ENCODE data around the gene NNT. TPM values are rescaled to one million over a fixed set of nuclear protein-coding genes. Genes with fewer than 3 reads are reported as not detected.
A peak's percentile ranks its signal among the peaks of the same experiment; 100 is the strongest.

The NNT gene
- total and polyA plus RNA-seq, 3 experiments from 2014 or later = 43.5 to 87.3 (median 79.7) TPM

DNA sequence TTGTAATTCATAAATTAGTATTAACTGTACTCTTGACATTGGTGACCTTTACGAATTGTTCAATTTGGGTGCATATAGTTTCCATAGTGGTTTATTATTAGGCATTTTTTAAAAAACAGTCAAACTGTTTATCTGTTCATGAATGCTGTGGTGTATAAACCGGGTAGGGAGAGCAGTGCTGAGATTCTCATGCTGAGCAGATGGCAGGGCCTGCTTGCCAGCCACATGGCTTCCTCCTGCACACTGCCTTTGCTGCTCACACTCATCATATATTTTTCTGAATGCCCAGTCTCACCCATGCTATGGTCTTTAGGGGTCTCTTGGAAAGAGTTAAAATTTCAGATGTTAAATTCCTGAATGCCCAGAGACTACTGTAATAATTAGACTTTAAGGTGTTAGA, 40.8 kb downstream of the NNT start:
- H3K4me1 ChIP-seq (ENCODE audit: insufficient read depth, low read length) = no peaks in the 10 kb centered on the region
- no peaks in the 10 kb centered on the region for H3K9me3 ChIP-seq (ENCODE audit: low read length)
- peak overlapping the region in 4 of 8 donors; percentile 3 to 41 (median 8) for H3K27ac Mint-ChIP-seq
- no peak for DNase-seq
- peaks cover 4 to 73% (median 21%) of the 10 kb centered on the region in 3 donors for H3K36me3 Mint-ChIP-seq
- H3K27me3 ChIP-seq (ENCODE audit: insufficient read depth, low read length, poor library complexity, severe bottlenecking) = no peaks in the 10 kb centered on the region
- peaks cover 5% of the 10 kb centered on the region for H3K36me3 ChIP-seq (ENCODE audit: insufficient read depth, low read length)
- H3K27me3 Mint-ChIP-seq = no peaks in the 10 kb centered on the region
- peaks cover 13 to 36% (median 25%) of the 10 kb centered on the region in 3 donors for H3K4me1 Mint-ChIP-seq
- H3K27ac ChIP-seq (ENCODE audit: low read depth, low read length) = no peak overlapping the region
- ChIA-PET POLR2A (no interaction called here), CTCF (no interaction called here)
- no peak overlapping the region for H3K4me3 Mint-ChIP-seq
- H3K9me3 Mint-ChIP-seq = no peaks in the 10 kb centered on the region
- H3K4me3 ChIP-seq (ENCODE audit: low read length) = no peak overlapping the region

DNA sequence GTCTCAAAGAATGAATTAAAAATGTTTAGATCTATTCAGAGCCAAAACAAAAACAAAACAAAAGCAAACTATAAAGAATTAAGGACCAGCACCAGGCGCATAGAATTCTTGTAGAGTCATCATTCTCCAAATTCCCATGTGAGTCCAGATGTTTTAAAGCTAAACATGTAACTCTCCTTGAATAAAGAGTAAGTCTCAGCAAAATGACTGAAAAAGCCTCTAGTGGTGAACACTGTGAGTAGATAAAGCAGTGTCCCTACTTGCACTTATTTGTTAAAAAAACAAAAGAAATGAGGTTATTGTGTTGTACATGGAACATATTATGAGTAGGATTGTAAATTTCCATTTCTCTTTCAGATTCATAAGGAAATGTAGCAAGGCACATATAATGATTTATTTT, 44.0 kb downstream of the NNT start:
- H3K27ac Mint-ChIP-seq = peak overlapping the region in 1 of 8 donors; percentile 29
- peaks cover 0 to 81% (median 20%) of the 10 kb centered on the region in 3 donors for H3K36me3 Mint-ChIP-seq
- H3K4me1 ChIP-seq (ENCODE audit: insufficient read depth, low read length) = no peaks in the 10 kb centered on the region
- no peaks in the 10 kb centered on the region for H3K9me3 Mint-ChIP-seq
- H3K27me3 ChIP-seq (ENCODE audit: insufficient read depth, low read length, poor library complexity, severe bottlenecking) = no peaks in the 10 kb centered on the region
- peaks cover 0 to 1% of the 10 kb centered on the region in 2 donors for H3K27me3 Mint-ChIP-seq
- no peaks in the 10 kb centered on the region for H3K9me3 ChIP-seq (ENCODE audit: low read length)
- ChIA-PET POLR2A (no interaction called here), CTCF (no interaction called here)
- no peak overlapping the region for H3K27ac ChIP-seq (ENCODE audit: low read depth, low read length)
- H3K4me3 Mint-ChIP-seq = no peak overlapping the region
- H3K36me3 ChIP-seq (ENCODE audit: insufficient read depth, low read length) = peaks cover 21% of the 10 kb centered on the region
- DNase-seq = no peak
- no peak overlapping the region for H3K4me3 ChIP-seq (ENCODE audit: low read length)
- peaks cover 6 to 16% (median 11%) of the 10 kb centered on the region in 3 donors for H3K4me1 Mint-ChIP-seq

DNA sequence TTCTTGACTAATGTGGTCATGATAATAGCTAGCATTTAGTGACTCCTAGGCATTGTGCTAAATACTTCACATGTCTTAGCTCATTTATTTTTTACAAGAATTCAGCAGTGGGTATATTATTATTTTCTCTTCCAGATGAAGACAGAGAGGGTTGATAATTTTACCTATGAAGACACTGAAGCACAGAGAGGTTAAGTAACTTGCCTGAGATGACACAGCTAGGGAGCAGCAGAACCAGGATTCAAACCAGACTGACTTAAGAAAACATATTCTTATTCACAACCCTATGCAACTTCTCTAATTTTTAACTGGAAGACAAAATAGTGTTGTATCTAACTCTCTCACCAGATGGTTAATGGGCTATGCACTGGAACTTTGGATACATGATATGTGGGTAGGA, 44.8 kb downstream of the NNT start:
- no peaks in the 10 kb centered on the region for H3K9me3 Mint-ChIP-seq
- peak overlapping the region in 2 of 8 donors; percentile 43 to 60 for H3K27ac Mint-ChIP-seq
- peaks cover 22% of the 10 kb centered on the region for H3K36me3 ChIP-seq (ENCODE audit: insufficient read depth, low read length)
- peaks cover 0 to 81% (median 21%) of the 10 kb centered on the region in 3 donors for H3K36me3 Mint-ChIP-seq
- CTCF ChIA-PET = no interaction called here
- no peak for DNase-seq
- H3K4me3 ChIP-seq (ENCODE audit: low read length) = no peak overlapping the region
- no peak overlapping the region for H3K27ac ChIP-seq (ENCODE audit: low read depth, low read length)
- peaks cover 3 to 11% (median 5%) of the 10 kb centered on the region in 3 donors for H3K4me1 Mint-ChIP-seq
- peaks cover 0 to 1% of the 10 kb centered on the region in 2 donors for H3K27me3 Mint-ChIP-seq
- no peaks in the 10 kb centered on the region for H3K27me3 ChIP-seq (ENCODE audit: insufficient read depth, low read length, poor library complexity, severe bottlenecking)
- H3K9me3 ChIP-seq (ENCODE audit: low read length) = no peaks in the 10 kb centered on the region
- H3K4me1 ChIP-seq (ENCODE audit: insufficient read depth, low read length) = no peaks in the 10 kb centered on the region
- H3K4me3 Mint-ChIP-seq = no peak overlapping the region
- POLR2A ChIA-PET = no interaction called here

DNA sequence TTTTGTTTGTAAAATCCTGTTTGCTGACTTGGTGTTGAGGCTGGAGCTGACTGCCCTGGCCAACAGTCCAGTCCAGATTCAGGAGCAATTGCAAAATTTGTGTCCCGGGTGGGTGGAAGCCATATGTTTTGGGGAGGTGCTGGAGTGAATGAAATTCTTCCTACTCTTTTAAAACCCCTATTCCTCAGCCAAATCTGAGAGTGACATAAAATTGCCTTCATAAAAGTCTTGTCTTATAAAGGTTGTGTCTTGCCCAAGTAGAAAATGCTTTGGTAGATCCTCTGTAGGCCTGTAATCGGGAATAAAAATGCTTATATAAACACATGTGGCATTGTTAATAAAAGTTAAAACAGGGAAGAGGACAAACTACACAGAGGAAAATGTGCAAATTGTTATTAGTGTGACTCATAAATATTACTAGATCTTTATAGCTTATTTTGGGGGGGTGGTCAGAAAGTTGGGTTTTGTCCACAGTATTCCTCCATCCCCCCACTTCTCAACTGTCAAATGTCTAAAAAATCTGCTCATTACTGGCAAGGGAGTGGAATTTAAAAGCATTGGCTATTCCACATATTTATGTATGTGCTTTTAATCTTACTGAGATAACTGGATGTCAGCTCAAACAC, 45.6 kb downstream of the NNT start:
- Mint-ChIP-seq H3K4me1 (peaks cover 0 to 4% (median under 1%) of the 10 kb centered on the region in 3 donors), H3K4me3 (no peak overlapping the region), H3K36me3 (peaks cover 0 to 81% (median 22%) of the 10 kb centered on the region in 3 donors), H3K9me3 (no peaks in the 10 kb centered on the region), H3K27ac (peak overlapping the region in 3 of 8 donors; percentile 48 to 77 (median 61)), H3K27me3 (peaks cover 0 to 1% of the 10 kb centered on the region in 2 donors)
- H3K27ac ChIP-seq (ENCODE audit: low read depth, low read length) = no peak overlapping the region
- H3K9me3 ChIP-seq (ENCODE audit: low read length) = no peaks in the 10 kb centered on the region
- no peaks in the 10 kb centered on the region for H3K4me1 ChIP-seq (ENCODE audit: insufficient read depth, low read length)
- H3K27me3 ChIP-seq (ENCODE audit: insufficient read depth, low read length, poor library complexity, severe bottlenecking) = no peaks in the 10 kb centered on the region
- CTCF ChIA-PET = no interaction called here
- POLR2A ChIA-PET = no interaction called here
- DNase-seq = no peak
- peaks cover 22% of the 10 kb centered on the region for H3K36me3 ChIP-seq (ENCODE audit: insufficient read depth, low read length)
- H3K4me3 ChIP-seq (ENCODE audit: low read length) = no peak overlapping the region

DNA sequence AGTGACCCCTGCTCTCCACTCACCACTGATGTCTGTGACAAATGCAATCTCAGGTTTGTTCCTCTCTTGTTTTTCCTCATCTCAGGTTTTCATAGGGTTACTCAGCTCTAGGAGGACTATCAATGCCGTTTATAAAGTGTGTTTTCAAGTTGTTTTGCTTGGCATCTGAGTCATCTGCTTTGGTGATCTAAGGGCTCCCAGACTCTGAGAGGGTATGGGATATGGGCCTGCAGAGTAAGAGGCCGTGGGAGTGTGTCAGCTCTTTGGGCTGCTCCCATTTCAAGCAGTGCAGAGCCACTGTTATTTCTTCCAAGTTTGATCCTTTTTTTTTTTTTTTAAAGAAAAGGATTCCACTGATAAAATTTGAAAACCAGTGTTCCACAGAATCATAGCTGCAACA, 46.3 kb downstream of the NNT start:
- H3K27me3 Mint-ChIP-seq = peaks cover 0 to 1% of the 10 kb centered on the region in 2 donors
- Histone ChIP-seq H3K36me3 (ENCODE audit: insufficient read depth, low read length) (peaks cover 22% of the 10 kb centered on the region), H3K4me3 (ENCODE audit: low read length) (no peak overlapping the region), H3K4me1 (ENCODE audit: insufficient read depth, low read length) (no peaks in the 10 kb centered on the region), H3K27me3 (ENCODE audit: insufficient read depth, low read length, poor library complexity, severe bottlenecking) (no peaks in the 10 kb centered on the region), H3K9me3 (ENCODE audit: low read length) (no peaks in the 10 kb centered on the region), H3K27ac (ENCODE audit: low read depth, low read length) (no peak overlapping the region)
- CTCF ChIA-PET = no interaction called here
- no peak overlapping the region for H3K4me3 Mint-ChIP-seq
- POLR2A ChIA-PET = no interaction called here
- H3K4me1 Mint-ChIP-seq = no peaks in the 10 kb centered on the region
- H3K36me3 Mint-ChIP-seq = peaks cover 3 to 79% (median 23%) of the 10 kb centered on the region in 3 donors
- DNase-seq = no peak
- H3K9me3 Mint-ChIP-seq = no peaks in the 10 kb centered on the region
- peak overlapping the region in 4 of 8 donors; percentile 33 to 77 (median 45) for H3K27ac Mint-ChIP-seq

DNA sequence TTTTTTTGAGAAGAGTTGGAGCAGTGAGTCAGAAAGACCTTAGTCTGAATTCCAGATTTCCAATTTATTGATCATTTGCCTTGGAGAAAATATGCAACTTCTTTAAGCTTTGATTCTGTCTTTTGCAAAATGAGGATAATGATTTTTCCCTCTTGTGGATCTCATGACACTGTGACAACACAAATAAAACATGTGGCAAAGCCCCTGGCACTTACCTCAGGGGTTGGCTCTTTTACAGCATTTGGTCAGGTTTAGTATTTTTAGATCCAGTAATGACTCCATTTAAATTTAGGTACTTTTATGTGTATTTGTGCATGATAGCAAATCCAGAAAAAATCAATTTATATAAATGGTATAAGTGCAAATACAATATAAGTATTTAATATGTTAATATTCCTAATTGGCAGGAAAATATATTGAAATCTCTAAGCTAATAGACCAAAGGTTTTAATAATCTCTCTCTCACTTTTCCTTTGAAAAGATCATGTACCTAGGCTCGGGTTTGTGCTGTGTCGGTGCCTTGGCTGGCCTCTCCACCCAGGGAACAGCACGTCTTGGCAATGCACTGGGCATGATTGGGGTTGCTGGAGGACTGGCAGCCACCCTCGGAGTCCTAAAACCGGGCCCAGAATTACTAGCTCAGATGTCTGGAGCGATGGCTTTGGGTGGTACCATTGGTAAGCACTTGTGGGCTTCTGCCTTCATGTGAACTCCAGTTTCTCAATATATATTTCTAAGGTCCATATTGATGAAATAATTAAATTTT, 49.7 kb downstream of the NNT start:
- Histone ChIP-seq H3K4me1 (ENCODE audit: insufficient read depth, low read length) (no peaks in the 10 kb centered on the region), H3K9me3 (ENCODE audit: low read length) (no peaks in the 10 kb centered on the region), H3K4me3 (ENCODE audit: low read length) (no peak overlapping the region), H3K27ac (ENCODE audit: low read depth, low read length) (no peak overlapping the region), H3K27me3 (ENCODE audit: insufficient read depth, low read length, poor library complexity, severe bottlenecking) (no peaks in the 10 kb centered on the region), H3K36me3 (ENCODE audit: insufficient read depth, low read length) (peaks cover 31% of the 10 kb centered on the region)
- Mint-ChIP-seq H3K27ac (peak overlapping the region in 2 of 8 donors; percentile 37 to 54), H3K4me3 (no peak overlapping the region), H3K27me3 (peaks cover 0 to 1% of the 10 kb centered on the region in 2 donors), H3K4me1 (no peaks in the 10 kb centered on the region), H3K9me3 (no peaks in the 10 kb centered on the region), H3K36me3 (peaks cover 13 to 84% (median 34%) of the 10 kb centered on the region in 3 donors)
- CTCF ChIA-PET = interaction anchor here (0.7 to 1.4 kb wide), 3 partner anchors 10 to 169 kb away, joined by 3 read pairs; partner anchors contain the start of gene TMEM267
- DNase-seq = no peak
- POLR2A ChIA-PET = no interaction called here

GRCh38 chr5:43658509-43658908, 55.5 kb downstream of the NNT start:
- no peak for DNase-seq
- H3K4me3 ChIP-seq (ENCODE audit: low read length) = no peak overlapping the region
- Mint-ChIP-seq H3K4me3 (no peak overlapping the region), H3K9me3 (peaks cover 0 to 5% (median 0%) of the 10 kb centered on the region in 5 donors), H3K27me3 (no peaks in the 10 kb centered on the region), H3K27ac (peak overlapping the region in 3 of 8 donors; percentile 50 to 66 (median 57)), H3K36me3 (peaks cover 37 to 74% (median 44%) of the 10 kb centered on the region in 3 donors), H3K4me1 (peaks cover 0 to 9% (median 5%) of the 10 kb centered on the region in 3 donors)
- no peaks in the 10 kb centered on the region for H3K9me3 ChIP-seq (ENCODE audit: low read length)
- CTCF ChIA-PET = no interaction called here
- POLR2A ChIA-PET = no interaction called here
- peaks cover 27% of the 10 kb centered on the region for H3K36me3 ChIP-seq (ENCODE audit: insufficient read depth, low read length)
- no peaks in the 10 kb centered on the region for H3K27me3 ChIP-seq (ENCODE audit: insufficient read depth, low read length, poor library complexity, severe bottlenecking)
- H3K27ac ChIP-seq (ENCODE audit: low read depth, low read length) = no peak overlapping the region
- H3K4me1 ChIP-seq (ENCODE audit: insufficient read depth, low read length) = no peaks in the 10 kb centered on the region

GRCh38 chr5:43659075-43659474, 56.1 kb downstream of the NNT start:
- H3K36me3 ChIP-seq (ENCODE audit: insufficient read depth, low read length) = peaks cover 27% of the 10 kb centered on the region
- Mint-ChIP-seq H3K9me3 (peaks cover 0 to 5% (median 0%) of the 10 kb centered on the region in 5 donors), H3K27me3 (no peaks in the 10 kb centered on the region), H3K4me1 (peaks cover 0 to 9% (median 5%) of the 10 kb centered on the region in 3 donors), H3K27ac (peak overlapping the region in 1 of 8 donors; percentile 26), H3K36me3 (peaks cover 41 to 78% (median 47%) of the 10 kb centered on the region in 3 donors), H3K4me3 (no peak overlapping the region)
- H3K9me3 ChIP-seq (ENCODE audit: low read length) = no peaks in the 10 kb centered on the region
- H3K27me3 ChIP-seq (ENCODE audit: insufficient read depth, low read length, poor library complexity, severe bottlenecking) = no peaks in the 10 kb centered on the region
- no peak for DNase-seq
- no peak overlapping the region for H3K27ac ChIP-seq (ENCODE audit: low read depth, low read length)
- no peaks in the 10 kb centered on the region for H3K4me1 ChIP-seq (ENCODE audit: insufficient read depth, low read length)
- POLR2A ChIA-PET = no interaction called here
- H3K4me3 ChIP-seq (ENCODE audit: low read length) = no peak overlapping the region
- CTCF ChIA-PET = interaction anchor here (1.5 kb wide), 1 partner anchor 8 kb away, joined by 3 read pairs; no protein-coding TSS in a partner anchor

Measured in CD8-positive, alpha-beta memory T cell (primary cell).